Vagina (tissue), 2 donors: ENCODE results near the gene SHISA9.

ENCODE experiments used
- CTCF ChIP-seq, 3 experiments: fragments of 450-650 bp in 2 of 3; fragments of 200-600 bp in 1 of 3; sonication (generic) in 1 of 3; IDR thresholded peaks; one replicate each; pipeline ENCODE4 v1.5.1; 2017 to 2019; ENCODE audit warnings: antibody characterized with exemption in 3 of 3, mild to moderate bottlenecking in 2 of 3, moderate library complexity in 2 of 3
- POLR2A ChIP-seq, 2 donors: fragments of 450-650 bp; IDR thresholded peaks; one replicate each; pipeline ENCODE4 v1.6.1; 2017; ENCODE audit warnings: antibody characterized with exemption in 2 of 2, mild to moderate bottlenecking in 2 of 2, moderate library complexity in 2 of 2

- TF ChIP-seq CTCF (IDR thresholded peaks at IDR 0.05) (no peak), POLR2A (IDR thresholded peaks at IDR 0.05) (no peak)
Observed at GRCh38 chr16:13127144-13127543, 225.7 kb downstream of the SHISA9 start.
